Activated B cell treated with CpG ODN at 0.5 μM for 24 hours (primary cell): ENCODE results near the gene ANP32E. TPM values are rescaled to one million over a fixed set of nuclear protein-coding genes. Genes with fewer than 3 reads are reported as not detected.
"Not testable (repeated sequence)": the region's sequence is repeated elsewhere in the genome, so short reads cannot be mapped to it uniquely, and the experiment has no call there.

Experiments used
- ATAC-seq: fragments of 200-7000 bp; cut with Tn5 transposase; one replicate; pipeline ENCODE4 v1.10.0; 2021; ENCODE audit warnings: low read depth, mild to moderate bottlenecking, moderate library complexity
- CTCF ChIA-PET: fragments of 350-600 bp; sonication (Branson Sonifier 250); formaldehyde crosslinking; loops from one replicate; lab custom pipeline; 2021; ENCODE audit warnings: antibody characterized with exemption; lab: Charles Lee
- POLR2A ChIA-PET: fragments of 350-600 bp; sonication (Branson Sonifier 250); formaldehyde crosslinking; loops from one replicate; lab custom pipeline; 2021; ENCODE audit warnings: antibody characterized with exemption; lab: Charles Lee
- DNase-seq: peaks from one replicate; pipeline ENCODE4 v3.0.0; 2022
- H3K27ac Mint-ChIP-seq: one replicate; pipeline ENCODE4 v1.8.0; 2020; ENCODE audit warnings: mixed read lengths
- H3K27me3 Mint-ChIP-seq: one replicate; pipeline ENCODE4 v1.8.0; 2021; ENCODE audit warnings: mixed read lengths
- H3K36me3 Mint-ChIP-seq: one replicate; pipeline ENCODE4 v1.8.0; 2021; ENCODE audit warnings: low read depth, mixed read lengths
- H3K4me1 Mint-ChIP-seq: one replicate; pipeline ENCODE4 v1.8.0; 2021; ENCODE audit warnings: mixed read lengths
- H3K4me3 Mint-ChIP-seq: one replicate; pipeline ENCODE4 v1.8.0; 2020; ENCODE audit warnings: mild to moderate bottlenecking, mixed read lengths
- H3K9me3 Mint-ChIP-seq: one replicate; pipeline ENCODE4 v1.8.0; 2020; ENCODE audit warnings: mixed read lengths
- intact Hi-C: fragments of 100-400 bp; cut with micrococcal nuclease; formaldehyde crosslinking; loops from one replicate; pipeline ENCODE4 v1.15.1; 2024
- total RNA-seq: library from RNA; stranded (reverse); gene quantifications from 2 replicates; pipeline ENCODE4 v1.2.3, GENCODE V29; 2022
- TF ChIP-seq, protein P1 (sequence below): fragments of 200-600 bp; IDR thresholded peaks from one replicate; pipeline ENCODE4 v1.8.0; 2022; ENCODE audit warnings: antibody characterized with exemption, mild to moderate bottlenecking

Gene ANP32E
- total RNA-seq, 1 donor from 2014 or later, result 70.5 TPM

DNA sequence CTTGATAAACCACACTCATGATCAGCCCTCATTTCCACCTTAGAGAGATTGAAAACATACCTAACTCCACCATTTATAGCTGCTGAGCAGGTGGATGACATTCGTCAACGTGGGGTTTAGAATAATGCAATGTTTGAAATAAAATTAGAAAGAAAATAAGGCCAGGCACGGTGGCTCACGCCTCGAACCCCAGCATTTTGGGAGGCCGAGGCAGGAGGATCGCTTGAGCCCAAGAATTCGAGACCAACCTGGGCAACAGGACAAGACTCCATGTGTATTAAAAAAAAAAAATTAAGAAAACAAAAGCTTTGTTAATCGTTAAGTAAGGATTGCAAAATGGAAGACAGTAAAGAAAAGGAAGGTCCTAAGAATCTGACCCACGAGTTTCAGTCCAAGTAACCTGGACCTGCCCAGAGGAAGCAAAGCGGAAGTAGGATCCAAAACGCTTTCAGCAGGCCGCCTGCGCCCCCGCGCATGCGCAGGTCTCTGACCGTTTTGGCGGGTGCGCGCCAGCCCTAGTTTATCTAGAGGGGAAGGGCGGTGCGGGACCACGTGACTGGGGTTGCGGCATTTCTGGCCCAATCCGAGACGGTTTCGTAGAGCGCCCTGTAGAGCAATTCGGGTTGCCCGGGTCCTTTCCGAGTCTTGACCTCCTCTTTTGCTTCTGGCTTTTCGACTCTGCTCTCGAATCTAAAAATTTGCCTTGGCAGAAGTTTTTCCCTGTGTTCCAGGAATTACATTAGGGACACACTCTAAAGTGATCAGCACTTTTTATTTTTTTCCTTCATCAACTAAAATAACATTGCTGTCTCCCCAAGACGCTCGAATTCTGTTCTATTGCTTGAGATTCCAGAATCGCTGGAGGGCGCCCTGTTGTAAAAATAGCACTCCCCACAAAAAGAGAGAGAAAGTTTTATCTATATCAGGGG, 22.5 kb downstream of the ANP32E start:
- ATAC-seq, result peak; percentile 99
- CTCF ChIA-PET, result interaction anchor here (0.9 to 1.2 kb wide), 2 partner anchors 26 to 140 kb away, joined by 3 to 5 read pairs; no protein-coding TSS in a partner anchor
- no peaks in the 10 kb centered on the region for H3K27me3 Mint-ChIP-seq

DNA sequence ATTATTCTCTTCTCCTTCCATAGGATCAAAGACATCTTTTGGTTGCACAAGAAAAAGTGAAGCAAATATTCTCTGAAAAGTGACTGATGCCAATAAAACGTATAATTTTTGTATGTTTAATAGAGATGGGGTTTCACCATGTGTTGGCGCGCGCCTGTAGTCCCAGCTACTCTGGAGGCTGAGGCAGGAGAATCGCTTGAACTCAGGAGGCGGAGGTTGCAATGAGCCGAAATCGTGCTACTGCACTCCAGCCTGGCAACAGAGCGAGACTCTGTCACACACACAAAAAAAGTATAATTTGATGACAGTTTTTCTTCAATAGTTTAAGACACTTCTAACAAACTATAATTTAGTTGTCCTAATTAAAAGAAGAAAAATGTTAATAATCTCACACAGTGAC, 23.8 kb downstream of the ANP32E start:
- no peak overlapping the region for H3K27ac Mint-ChIP-seq
- CTCF ChIA-PET, result interaction anchor here (1.2 kb wide), 1 partner anchor 25 kb away, joined by 5 read pairs; no protein-coding TSS in a partner anchor
- POLR2A ChIA-PET, result interaction anchor here (0.5 to 3.3 kb wide), 5 partner anchors 21 to 326 kb away, joined by 3 to 28 read pairs (median 7); a partner anchor contains a TSS
- no peaks in the 10 kb centered on the region for H3K9me3 Mint-ChIP-seq
- DNase-seq (no peak), ATAC-seq (no peak)
- no peak overlapping the region for H3K4me3 Mint-ChIP-seq
- peaks cover 2% of the 10 kb centered on the region for H3K36me3 Mint-ChIP-seq
- intact Hi-C loops, result loop anchor here (2.0 kb wide), 1 partner anchor 25 kb away; no protein-coding TSS in a partner anchor
- TF ChIP-seq, protein P1, sequence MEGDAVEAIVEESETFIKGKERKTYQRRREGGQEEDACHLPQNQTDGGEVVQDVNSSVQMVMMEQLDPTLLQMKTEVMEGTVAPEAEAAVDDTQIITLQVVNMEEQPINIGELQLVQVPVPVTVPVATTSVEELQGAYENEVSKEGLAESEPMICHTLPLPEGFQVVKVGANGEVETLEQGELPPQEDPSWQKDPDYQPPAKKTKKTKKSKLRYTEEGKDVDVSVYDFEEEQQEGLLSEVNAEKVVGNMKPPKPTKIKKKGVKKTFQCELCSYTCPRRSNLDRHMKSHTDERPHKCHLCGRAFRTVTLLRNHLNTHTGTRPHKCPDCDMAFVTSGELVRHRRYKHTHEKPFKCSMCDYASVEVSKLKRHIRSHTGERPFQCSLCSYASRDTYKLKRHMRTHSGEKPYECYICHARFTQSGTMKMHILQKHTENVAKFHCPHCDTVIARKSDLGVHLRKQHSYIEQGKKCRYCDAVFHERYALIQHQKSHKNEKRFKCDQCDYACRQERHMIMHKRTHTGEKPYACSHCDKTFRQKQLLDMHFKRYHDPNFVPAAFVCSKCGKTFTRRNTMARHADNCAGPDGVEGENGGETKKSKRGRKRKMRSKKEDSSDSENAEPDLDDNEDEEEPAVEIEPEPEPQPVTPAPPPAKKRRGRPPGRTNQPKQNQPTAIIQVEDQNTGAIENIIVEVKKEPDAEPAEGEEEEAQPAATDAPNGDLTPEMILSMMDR, result no peak
- no peaks in the 10 kb centered on the region for H3K27me3 Mint-ChIP-seq
- peaks cover 15% of the 10 kb centered on the region for H3K4me1 Mint-ChIP-seq

More for the DNA sequence above, 22.5 kb downstream of the ANP32E start:
- POLR2A ChIA-PET, result interaction anchor here (0.8 to 3.3 kb wide), 8 partner anchors 21 to 327 kb away, joined by 3 to 28 read pairs (median 6); partner anchors contain the start of gene VPS45
- H3K27ac Mint-ChIP-seq, result peak overlapping the region; percentile 94
- no peaks in the 10 kb centered on the region for H3K9me3 Mint-ChIP-seq
- H3K36me3 Mint-ChIP-seq, result peaks cover 2% of the 10 kb centered on the region
- H3K4me3 Mint-ChIP-seq, result peak overlapping the region; percentile 90
- DNase-seq, result peak; percentile 77
- peaks cover 15% of the 10 kb centered on the region for H3K4me1 Mint-ChIP-seq
- TF ChIP-seq, protein P1, result no peak
- intact Hi-C loops, result loop anchor here (1.0 to 2.0 kb wide), 3 partner anchors 23 to 56 kb away; partner anchors contain the start of genes ANP32E and APH1A

DNA sequence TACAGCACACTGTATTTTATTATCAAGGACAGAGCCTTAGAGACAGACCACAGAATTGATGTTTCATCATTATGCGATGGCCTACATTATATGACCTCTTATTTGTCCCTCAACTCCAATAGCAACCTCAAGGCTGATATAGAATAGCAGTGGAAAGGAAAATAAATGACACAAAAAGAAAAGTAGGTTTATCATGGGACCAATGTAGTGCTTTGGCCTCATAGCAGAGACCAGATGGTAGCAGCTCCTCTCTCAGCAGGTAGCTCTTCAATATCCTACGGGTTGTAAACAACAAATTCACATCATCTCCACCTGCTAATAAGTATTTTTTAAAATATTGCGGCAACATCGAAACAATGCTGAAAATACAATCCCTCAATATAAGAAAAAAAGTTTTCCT, 25.2 kb downstream of the ANP32E start:
- ChIA-PET CTCF (no interaction called here), POLR2A (interaction anchor here (1.3 kb wide), 1 partner anchor 24 kb away, joined by 3 read pairs; no protein-coding TSS in a partner anchor)
- H3K36me3 Mint-ChIP-seq, result peaks cover 2% of the 10 kb centered on the region
- intact Hi-C loops, result no loop called here
- H3K4me1 Mint-ChIP-seq, result peaks cover 15% of the 10 kb centered on the region
- DNase-seq, result no peak
- no peak overlapping the region for H3K4me3 Mint-ChIP-seq
- no peak for ATAC-seq
- TF ChIP-seq, protein P1, result no peak
- H3K9me3 Mint-ChIP-seq, result no peaks in the 10 kb centered on the region
- H3K27ac Mint-ChIP-seq, result no peak overlapping the region
- peaks cover 2% of the 10 kb centered on the region for H3K27me3 Mint-ChIP-seq

DNA sequence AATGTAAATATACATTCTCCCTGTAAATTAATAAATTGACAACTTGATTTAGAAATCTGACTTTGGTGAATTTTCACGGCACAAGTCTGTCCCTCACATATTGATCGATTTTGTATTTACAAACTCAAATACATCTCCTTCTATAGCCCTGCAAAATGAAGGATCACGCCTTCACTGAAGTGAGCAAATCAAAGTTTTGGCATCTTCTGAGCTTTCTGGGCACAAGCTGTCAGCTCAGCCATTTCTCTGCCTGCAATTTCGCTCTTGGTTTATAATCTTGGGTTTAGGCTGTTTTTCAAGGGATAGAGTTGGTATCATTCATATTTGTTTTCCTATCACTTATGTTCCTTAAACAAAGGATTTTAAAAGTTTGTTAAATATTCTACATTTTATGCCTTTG, 25.8 kb downstream of the ANP32E start:
- H3K9me3 Mint-ChIP-seq, result no peaks in the 10 kb centered on the region
- peaks cover 2% of the 10 kb centered on the region for H3K36me3 Mint-ChIP-seq
- H3K27ac Mint-ChIP-seq, result no peak overlapping the region
- intact Hi-C loops, result no loop called here
- peaks cover 15% of the 10 kb centered on the region for H3K4me1 Mint-ChIP-seq
- TF ChIP-seq, protein P1, result no peak
- ATAC-seq (no peak), DNase-seq (no peak)
- H3K27me3 Mint-ChIP-seq, result peaks cover 2% of the 10 kb centered on the region
- ChIA-PET POLR2A (interaction anchor here (1.3 kb wide), 1 partner anchor 23 kb away, joined by 3 read pairs; no protein-coding TSS in a partner anchor), CTCF (no interaction called here)
- H3K4me3 Mint-ChIP-seq, result no peak overlapping the region

DNA sequence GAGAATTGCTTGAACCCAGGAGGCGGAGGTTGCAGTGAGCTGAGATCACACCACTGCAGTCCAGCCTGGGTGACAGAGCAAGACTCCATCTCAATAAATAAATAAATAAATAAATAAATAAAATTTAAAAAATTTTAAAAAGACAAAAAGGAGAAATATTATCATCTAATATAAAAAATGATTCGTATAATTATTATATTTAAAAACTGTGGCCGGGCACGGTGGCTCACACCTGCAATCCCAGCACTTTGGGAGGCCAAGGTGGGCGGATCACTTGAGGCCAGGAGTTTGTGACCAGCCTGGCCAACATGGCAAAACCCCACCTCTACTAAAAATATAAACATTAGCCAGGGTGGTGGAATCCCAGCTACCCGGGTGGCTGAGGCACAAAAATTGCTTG, 27.5 kb downstream of the ANP32E start:
- ATAC-seq, POLR2A ChIA-PET, H3K36me3 Mint-ChIP-seq, H3K27ac Mint-ChIP-seq, DNase-seq, H3K4me1 Mint-ChIP-seq, H3K9me3 Mint-ChIP-seq, H3K4me3 Mint-ChIP-seq, CTCF ChIA-PET, intact Hi-C loops, H3K27me3 Mint-ChIP-seq: not testable (repeated sequence)
